K562 (cell line): ENCODE results near the gene KLF5. TPM values are rescaled to one million over a fixed set of nuclear protein-coding genes. Genes with fewer than 3 reads are reported as not detected.

Experiments used
- ATAC-seq: fragments of 200-7000 bp; cut with Tn5 transposase; 3 replicates; pipeline ENCODE4 v1.9.1; 2020; ENCODE audit warnings: moderate library complexity
- BruUV-seq: library from RNA; stranded (reverse); fragments of 400-500 nt; replicated peaks from 2 replicates; lab custom pipeline; 2021; lab: Mats Ljungman, UMichigan
- CTCF ChIA-PET: fragments of 300-600 bp; formaldehyde crosslinking; extraction: SDS; loops from one replicate; lab custom pipeline; 2021; ENCODE audit warnings: low intra/inter-chr PET ratio; lab: Yijun Ruan, JAX
- POLR2A ChIA-PET: fragments of 300-600, 350-650 bp; sonication (Branson Sonifier 250); formaldehyde crosslinking; extraction: SDS; loops from one replicate; lab custom pipeline; 2021; ENCODE audit warnings: antibody characterized with exemption, inconsistent platforms; lab: Yijun Ruan, JAX
- DNase-seq, 4 experiments: peaks; one replicate each; pipeline versions ENCODE4 v3.0.0 to v3.0.0-alpha.2; 2011 to 2018; ENCODE audit warnings: low spot score in 3 of 4, mixed read lengths in 3 of 4; ENCODE audit errors: extremely low read depth in 1 of 4
- FAIRE-seq: peaks from 2 replicates; lab custom pipeline; 2011; peaks lifted over from hg19 to GRCh38; lab: Jason Lieb, UNC
- H2AFZ ChIP-seq: 2 replicates; pipeline ENCODE4 v1.6.0; 2011; ENCODE audit warnings: low read depth, low read length, control low read depth, inconsistent platforms
- H3K27ac ChIP-seq: fragments of 200-600 bp; 3 replicates; pipeline ENCODE4 v1.8.0; 2011; ENCODE audit warnings: low read depth, mild to moderate bottlenecking, control low read depth, inconsistent platforms, low read length, moderate library complexity, mixed read lengths; ENCODE audit errors: extremely low read depth
- H3K27me3 ChIP-seq, 2 experiments: fragments of 300-600 bp in 1 of 2; 2 replicates in 1 of 2; 3 replicates in 1 of 2; pipeline versions ENCODE4 v1.6.0 to v1.8.0; 2011; ENCODE audit warnings: inconsistent platforms in 2 of 2, low read length in 2 of 2, mild to moderate bottlenecking in 1 of 2, mixed read lengths in 1 of 2, moderate library complexity in 1 of 2; ENCODE audit not compliant: control insufficient read depth in 2 of 2, insufficient read depth in 2 of 2
- H3K36me3 ChIP-seq: fragments of 300-600 bp; 3 replicates; pipeline ENCODE4 v1.8.0; 2011; ENCODE audit warnings: mild to moderate bottlenecking, low read length, inconsistent platforms; ENCODE audit not compliant: control insufficient read depth, insufficient read depth
- H3K4me1 ChIP-seq, 2 experiments: fragments of 200-600 bp in 1 of 2; replicated peaks in 1 of 2; 2 replicates in 1 of 2; 3 replicates in 1 of 2; pipeline versions ENCODE4 v1.5.1 to v1.8.0; 2011; ENCODE audit warnings: inconsistent platforms in 2 of 2, low read length in 2 of 2, mild to moderate bottlenecking in 1 of 2, mixed read lengths in 1 of 2, moderate library complexity in 1 of 2; ENCODE audit not compliant: control insufficient read depth in 2 of 2, insufficient read depth in 2 of 2
- H3K4me2 ChIP-seq: 2 replicates; pipeline ENCODE4 v1.6.1; 2011; ENCODE audit warnings: low read length, control low read depth, inconsistent platforms, mixed read lengths; ENCODE audit not compliant: insufficient read depth
- H3K4me3 ChIP-seq: fragments of 200-600 bp; sonication (generic), shearing (Covaris generic); 2 replicates; pipeline ENCODE4 v1.5.1; 2016; ENCODE audit warnings: control low read depth, inconsistent platforms
- H3K79me2 ChIP-seq: fragments of 200-600 bp; 3 replicates; pipeline ENCODE4 v1.8.0; 2011; ENCODE audit warnings: low read length, inconsistent platforms; ENCODE audit not compliant: control insufficient read depth, insufficient read depth
- H3K9ac ChIP-seq, 2 experiments: 2 replicates each; pipeline versions ENCODE4 v1.6.0 to v1.6.1; 2011; ENCODE audit warnings: low read depth in 2 of 2, low read length in 2 of 2, control low read depth in 1 of 2, inconsistent platforms in 1 of 2, mild to moderate bottlenecking in 1 of 2, mixed read lengths in 1 of 2; ENCODE audit not compliant: insufficient read depth in 1 of 2
- H3K9me1 ChIP-seq: one replicate; pipeline ENCODE4 v1.6.0; 2011; ENCODE audit warnings: inconsistent platforms, mild to moderate bottlenecking, low read length, moderate library complexity; ENCODE audit not compliant: control insufficient read depth, insufficient read depth
- H3K9me3 ChIP-seq: replicated peaks from 2 replicates; pipeline ENCODE4 v1.5.1; 2011; ENCODE audit warnings: low read depth, low read length, inconsistent platforms; ENCODE audit not compliant: control insufficient read depth, insufficient read depth
- H4K20me1 ChIP-seq: replicated peaks from 2 replicates; pipeline ENCODE4 v1.6.1; 2011; ENCODE audit warnings: low read length, inconsistent platforms, mixed read lengths; ENCODE audit not compliant: control insufficient read depth, insufficient read depth
- EHMT2 ChIP-seq: fragments of 450-650 bp; IDR thresholded peaks from 2 replicates; pipeline ENCODE4 v1.6.1; 2018; ENCODE audit warnings: antibody characterized with exemption
- ELK3 ChIP-seq: fragments of 450-650 bp; formaldehyde crosslinking; IDR thresholded peaks from 2 replicates; pipeline ENCODE4 v1.4.0; 2020; ENCODE audit warnings: mild to moderate bottlenecking
- KDM4B ChIP-seq, 2 experiments: fragments of 450-650 bp in 1 of 2; sonication (generic) in 1 of 2; IDR thresholded peaks; 2 replicates each; pipeline ENCODE4 v1.6.1; 2016 to 2017; ENCODE audit warnings: borderline replicate concordance in 2 of 2, antibody characterized with exemption in 1 of 2, low read depth in 1 of 2, mild to moderate bottlenecking in 1 of 2
- KLF10 ChIP-seq: fragments of 250-450 bp; sonication (Bioruptor Pico); IDR thresholded peaks from 2 replicates; pipeline ENCODE4 v1.6.1; 2021; ENCODE audit warnings: matching md5 sums
- MTF1 ChIP-seq: fragments of 250-450 bp; sonication (Bioruptor Pico); IDR thresholded peaks from 2 replicates; pipeline ENCODE4 v1.9.0; 2021; ENCODE audit warnings: moderate library complexity, mild to moderate bottlenecking, inconsistent platforms, borderline replicate concordance
- SMAD2 ChIP-seq: fragments of 150-350 bp; IDR thresholded peaks from 2 replicates; pipeline ENCODE4 v1.6.1; 2014; ENCODE audit warnings: low read depth, mild to moderate bottlenecking, low read length
- STAG1 ChIP-seq: sonication (generic); formaldehyde crosslinking; IDR thresholded peaks from 2 replicates; pipeline ENCODE4 v1.5.0; 2020; ENCODE audit warnings: missing genetic modification reagents, borderline replicate concordance
- TEAD4 ChIP-seq, 2 experiments: sonication (generic) in 1 of 2; formaldehyde crosslinking in 1 of 2; IDR thresholded peaks; 2 replicates each; pipeline versions ENCODE4 v1.6.1 to v1.8.0; 2012 to 2022; ENCODE audit warnings: borderline replicate concordance in 1 of 2, inconsistent platforms in 1 of 2, low read length in 1 of 2, mild to moderate bottlenecking in 1 of 2, missing genetic modification reagents in 1 of 2
- U2AF1 ChIP-seq: fragments of 200-400 bp; formaldehyde crosslinking; optimal IDR thresholded peaks from 2 replicates; pipeline ENCODE3; 2017; ENCODE audit warnings: mild to moderate bottlenecking, low read depth, low read length, moderate library complexity
- ZNF589 ChIP-seq: fragments of 200-800 bp; sonication (Bioruptor generic); IDR thresholded peaks from 2 replicates; pipeline ENCODE4 v1.6.1; 2016; ENCODE audit warnings: low read depth, missing genetic modification characterization, missing compliant biosample characterization
- in situ Hi-C: fragments of 300-500 bp; cut with MboI; formaldehyde crosslinking; loops from 4 replicates; pipeline ENCODE4 v1.15.0; 2018; ENCODE audit warnings: inconsistent platforms, mixed read lengths
- intact Hi-C: fragments of 100-400 bp; cut with micrococcal nuclease; formaldehyde crosslinking; loops from 2 replicates; pipeline ENCODE4 v1.14.2; 2022
- polyA plus RNA-seq, 8 experiments: library from polyadenylated mRNA; depleted of rRNA in 4 of 8; stranded (reverse) in 5 of 8; unstranded in 3 of 8; fragments of >200 nt; fragmentation: Nextera tagmentation in 2 of 8; fragmentation: Illumina TruSeq in 1 of 8; extraction: Ambion mirVana in 2 of 8; extraction: Trizol in 1 of 8; gene quantifications; 2 replicates each; pipeline versions ENCODE4 v1.2.1 to v1.2.3, GENCODE V29; 2011 to 2014; ENCODE audit warnings: inconsistent platforms in 1 of 8, missing spikeins in 1 of 8
- total RNA-seq, 7 experiments: library from RNA; depleted of rRNA in 6 of 7; stranded (reverse); fragments of >200 nt in 6 of 7; fragmentation: Illumina TruSeq in 2 of 7; extraction: Trizol in 2 of 7; gene quantifications; 2 replicates each; pipeline versions ENCODE4 v1.2.1 to v1.2.3, GENCODE V29; 2011 to 2021; ENCODE audit warnings: low replicate concordance in 1 of 7
- TF ChIP-seq, protein P1 (sequence below): sonication (generic); formaldehyde crosslinking; IDR thresholded peaks from 2 replicates; pipeline ENCODE4 v1.8.1; 2023; ENCODE audit warnings: mild to moderate bottlenecking, missing genetic modification reagents
- TF ChIP-seq, protein P2 (sequence below): sonication (generic); formaldehyde crosslinking; IDR thresholded peaks from 2 replicates; pipeline ENCODE4 v1.4.0; 2020; ENCODE audit warnings: mild to moderate bottlenecking, missing genetic modification reagents

KLF5 gene
- total and polyA plus RNA-seq, 9 of the 15 experiments (the other 6 are each of a cell fraction or from before 2014, with no cell fraction given) = 0.17 to 1.0 (median 0.36) TPM

DNA sequence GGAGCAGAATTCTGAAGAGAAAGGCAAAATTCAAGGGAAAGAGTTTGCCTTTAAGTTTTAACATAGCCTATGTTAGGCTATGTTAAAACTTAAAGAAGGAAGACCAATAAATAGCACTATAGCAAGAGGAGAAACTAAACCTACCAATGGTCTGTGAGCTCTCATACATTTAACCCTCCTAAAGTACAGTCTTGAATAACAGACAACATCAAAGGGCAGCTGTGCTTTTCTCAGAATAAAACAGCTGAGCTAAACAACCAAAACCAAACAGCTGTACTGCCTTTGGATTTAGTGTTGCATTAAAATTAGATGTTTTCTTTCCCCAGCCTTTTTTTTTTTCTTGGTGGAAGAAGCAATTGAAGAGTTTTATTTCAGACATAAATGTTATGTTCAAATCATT, 34.0 kb downstream of the KLF5 start:
- TF ChIP-seq KLF10 (CRISPR knock-in tag) = no peak
- TF ChIP-seq EHMT2 = no peak
- TF ChIP-seq, protein P1, sequence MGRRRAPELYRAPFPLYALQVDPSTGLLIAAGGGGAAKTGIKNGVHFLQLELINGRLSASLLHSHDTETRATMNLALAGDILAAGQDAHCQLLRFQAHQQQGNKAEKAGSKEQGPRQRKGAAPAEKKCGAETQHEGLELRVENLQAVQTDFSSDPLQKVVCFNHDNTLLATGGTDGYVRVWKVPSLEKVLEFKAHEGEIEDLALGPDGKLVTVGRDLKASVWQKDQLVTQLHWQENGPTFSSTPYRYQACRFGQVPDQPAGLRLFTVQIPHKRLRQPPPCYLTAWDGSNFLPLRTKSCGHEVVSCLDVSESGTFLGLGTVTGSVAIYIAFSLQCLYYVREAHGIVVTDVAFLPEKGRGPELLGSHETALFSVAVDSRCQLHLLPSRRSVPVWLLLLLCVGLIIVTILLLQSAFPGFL (CRISPR knock-in tag) = no peak
- no peak for TF ChIP-seq U2AF1
- no peak for TF ChIP-seq TEAD4 (IDR thresholded peaks at IDR 0.05; ENCODE audit: low read length)
- TF ChIP-seq TEAD4 (CRISPR knock-in tag; IDR thresholded peaks at IDR 0.05; ENCODE audit: borderline replicate concordance) = no peak
- TF ChIP-seq MTF1 (CRISPR knock-in tag) = no peak
- no peak for TF ChIP-seq ZNF589 (CRISPR knock-in tag)
- TF ChIP-seq, protein P2, sequence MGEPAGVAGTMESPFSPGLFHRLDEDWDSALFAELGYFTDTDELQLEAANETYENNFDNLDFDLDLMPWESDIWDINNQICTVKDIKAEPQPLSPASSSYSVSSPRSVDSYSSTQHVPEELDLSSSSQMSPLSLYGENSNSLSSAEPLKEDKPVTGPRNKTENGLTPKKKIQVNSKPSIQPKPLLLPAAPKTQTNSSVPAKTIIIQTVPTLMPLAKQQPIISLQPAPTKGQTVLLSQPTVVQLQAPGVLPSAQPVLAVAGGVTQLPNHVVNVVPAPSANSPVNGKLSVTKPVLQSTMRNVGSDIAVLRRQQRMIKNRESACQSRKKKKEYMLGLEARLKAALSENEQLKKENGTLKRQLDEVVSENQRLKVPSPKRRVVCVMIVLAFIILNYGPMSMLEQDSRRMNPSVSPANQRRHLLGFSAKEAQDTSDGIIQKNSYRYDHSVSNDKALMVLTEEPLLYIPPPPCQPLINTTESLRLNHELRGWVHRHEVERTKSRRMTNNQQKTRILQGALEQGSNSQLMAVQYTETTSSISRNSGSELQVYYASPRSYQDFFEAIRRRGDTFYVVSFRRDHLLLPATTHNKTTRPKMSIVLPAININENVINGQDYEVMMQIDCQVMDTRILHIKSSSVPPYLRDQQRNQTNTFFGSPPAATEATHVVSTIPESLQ (CRISPR knock-in tag) = no peak
- no peak for TF ChIP-seq ELK3 (CRISPR knock-in tag)
- no peak for TF ChIP-seq SMAD2
- no peak for TF ChIP-seq KDM4B (IDR thresholded peaks at IDR 0.05; ENCODE audit: borderline replicate concordance in 2 of 2, low read depth in 1 of 2)
- no peak for TF ChIP-seq STAG1
- Histone ChIP-seq H3K4me2 (no peak overlapping the region), H3K36me3 (no peaks in the 10 kb centered on the region), H3K79me2 (no peaks in the 10 kb centered on the region), H4K20me1 (no peaks in the 10 kb centered on the region), H3K9ac (no peak overlapping the region), H2AFZ (no peak overlapping the region), H3K9me3 (no peaks in the 10 kb centered on the region), H3K4me1 (no peaks in the 10 kb centered on the region; a peak in 2 of 5 replicates), H3K9me1 (no peaks in the 10 kb centered on the region), H3K4me3 (no peak overlapping the region), H3K27ac (no peak overlapping the region), H3K27me3 (no peaks in the 10 kb centered on the region)
- intact Hi-C loops = no loop called here
- ChIA-PET CTCF (no interaction called here), POLR2A (no interaction called here)
- no TSS peak for BruUV-seq
- ATAC-seq = no peak
- in situ Hi-C loops = no loop called here
- no peak for DNase-seq
- no peak for FAIRE-seq
